Measurements from ENCODE around the gene GRM3.

DNA sequence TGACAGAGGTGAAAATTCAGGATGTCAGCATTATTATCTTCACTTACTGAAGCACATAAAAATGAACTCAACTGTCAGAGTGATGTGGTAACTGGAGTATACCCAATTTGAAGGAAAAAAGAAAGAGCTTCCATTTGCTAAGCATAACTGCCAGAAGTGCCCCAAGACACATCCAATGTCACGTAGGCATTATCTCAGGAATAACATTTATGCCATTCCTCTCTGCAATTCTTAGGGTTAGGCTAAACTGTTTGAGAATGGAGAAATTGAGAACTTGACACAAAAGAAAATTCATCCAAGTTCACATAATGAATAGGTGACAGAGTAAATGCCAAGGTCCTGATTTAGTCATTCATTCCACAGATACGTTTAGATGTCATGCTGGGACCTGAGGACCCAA lies 148.6 kb downstream of the GRM3 start:
- TF ChIP-seq, protein P1, sequence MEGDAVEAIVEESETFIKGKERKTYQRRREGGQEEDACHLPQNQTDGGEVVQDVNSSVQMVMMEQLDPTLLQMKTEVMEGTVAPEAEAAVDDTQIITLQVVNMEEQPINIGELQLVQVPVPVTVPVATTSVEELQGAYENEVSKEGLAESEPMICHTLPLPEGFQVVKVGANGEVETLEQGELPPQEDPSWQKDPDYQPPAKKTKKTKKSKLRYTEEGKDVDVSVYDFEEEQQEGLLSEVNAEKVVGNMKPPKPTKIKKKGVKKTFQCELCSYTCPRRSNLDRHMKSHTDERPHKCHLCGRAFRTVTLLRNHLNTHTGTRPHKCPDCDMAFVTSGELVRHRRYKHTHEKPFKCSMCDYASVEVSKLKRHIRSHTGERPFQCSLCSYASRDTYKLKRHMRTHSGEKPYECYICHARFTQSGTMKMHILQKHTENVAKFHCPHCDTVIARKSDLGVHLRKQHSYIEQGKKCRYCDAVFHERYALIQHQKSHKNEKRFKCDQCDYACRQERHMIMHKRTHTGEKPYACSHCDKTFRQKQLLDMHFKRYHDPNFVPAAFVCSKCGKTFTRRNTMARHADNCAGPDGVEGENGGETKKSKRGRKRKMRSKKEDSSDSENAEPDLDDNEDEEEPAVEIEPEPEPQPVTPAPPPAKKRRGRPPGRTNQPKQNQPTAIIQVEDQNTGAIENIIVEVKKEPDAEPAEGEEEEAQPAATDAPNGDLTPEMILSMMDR (IDR thresholded peaks at IDR 0.05; ENCODE audit: low read depth, low read length): no peak
- TF ChIP-seq POLR2A (IDR thresholded peaks at IDR 0.05; ENCODE audit: extremely low read depth, insufficient read length): no peak
